Stimulated activated CD4-positive, alpha-beta T cell treated with anti-CD3 and anti-CD28 coated beads, Interleukin-4, amount 100 ng/mL, for 4 hours (primary cell): ENCODE measurements around the gene EDEM1.
"Not testable (repeated sequence)": the region's sequence is repeated elsewhere in the genome, so short reads cannot be mapped to it uniquely, and the experiment has no call there.

ENCODE experiments used
- DNase-seq, 2 experiments: peaks; one replicate each; pipeline ENCODE4 v3.0.0-alpha.2; 2020

Gene EDEM1

GRCh38 chr3:5238545-5238944 is 51.0 kb downstream of the EDEM1 start:
- no peak for DNase-seq

- no peak for DNase-seq
These were observed 52.1 kb downstream of the EDEM1 start for GRCh38 chr3:5239602-5240001.

- DNase-seq: no peak
These were observed 53.2 kb downstream of the EDEM1 start for GRCh38 chr3:5240740-5241139.

GRCh38 chr3:5242785-5243184 is 55.3 kb downstream of the EDEM1 start:
- not testable (repeated sequence) for DNase-seq

GRCh38 chr3:5245927-5246326 is 58.4 kb downstream of the EDEM1 start:
- no peak for DNase-seq

GRCh38 chr3:5248822-5249221 is 61.3 kb downstream of the EDEM1 start:
- DNase-seq: no peak

- DNase-seq: no peak
These were observed 63.1 kb downstream of the EDEM1 start for GRCh38 chr3:5250467-5251195.

- no peak for DNase-seq
These were observed 63.7 kb downstream of the EDEM1 start for GRCh38 chr3:5251196-5251583.

- no peak for DNase-seq
These were observed 64.6 kb downstream of the EDEM1 start for GRCh38 chr3:5252131-5252530.

- no peak for DNase-seq
These were observed 67.0 kb downstream of the EDEM1 start for GRCh38 chr3:5254281-5255048.

GRCh38 chr3:5255404-5256344 is 68.2 kb downstream of the EDEM1 start:
- DNase-seq: no peak

- DNase-seq: no peak
These were observed 71.0 kb downstream of the EDEM1 start for GRCh38 chr3:5258526-5258925.

- DNase-seq: no peak
These were observed 73.5 kb downstream of the EDEM1 start for GRCh38 chr3:5260992-5261501.

- no peak for DNase-seq
These were observed 75.0 kb downstream of the EDEM1 start for GRCh38 chr3:5262507-5262906.

GRCh38 chr3:5264093-5264600 is 76.6 kb downstream of the EDEM1 start:
- DNase-seq: no peak

GRCh38 chr3:5264896-5265770 is 77.6 kb downstream of the EDEM1 start:
- no peak for DNase-seq

GRCh38 chr3:5267252-5267651 is 79.7 kb downstream of the EDEM1 start:
- DNase-seq: no peak

GRCh38 chr3:5267889-5268288 is 80.4 kb downstream of the EDEM1 start:
- DNase-seq: no peak
